Sigmoid colon (tissue), 4 donors: Measurements from ENCODE around the gene FTL.

Experiments used
- CTCF ChIP-seq, 4 experiments: fragments of 450-650 bp in 3 of 4; fragments of 200-600 bp in 1 of 4; IDR thresholded peaks; one replicate each; pipeline ENCODE4 v1.5.1; 2016 to 2019; ENCODE audit warnings: antibody characterized with exemption in 4 of 4, mild to moderate bottlenecking in 3 of 4, moderate library complexity in 2 of 4
- EP300 ChIP-seq, 4 donors: sonication (generic); formaldehyde crosslinking; IDR thresholded peaks; one replicate each; pipeline ENCODE4 v1.6.1; 2017; ENCODE audit warnings: antibody characterized with exemption in 4 of 4
- POLR2A ChIP-seq, 2 donors: fragments of 450-650 bp; IDR thresholded peaks; one replicate each; pipeline ENCODE4 v1.6.1; 2016; ENCODE audit warnings: antibody characterized with exemption in 2 of 2, mild to moderate bottlenecking in 2 of 2, moderate library complexity in 2 of 2
- POLR2AphosphoS5 ChIP-seq, 4 donors: sonication (generic); formaldehyde crosslinking; IDR thresholded peaks; one replicate each; pipeline ENCODE4 v1.6.1; 2017; ENCODE audit warnings: antibody characterized with exemption in 4 of 4

DNA sequence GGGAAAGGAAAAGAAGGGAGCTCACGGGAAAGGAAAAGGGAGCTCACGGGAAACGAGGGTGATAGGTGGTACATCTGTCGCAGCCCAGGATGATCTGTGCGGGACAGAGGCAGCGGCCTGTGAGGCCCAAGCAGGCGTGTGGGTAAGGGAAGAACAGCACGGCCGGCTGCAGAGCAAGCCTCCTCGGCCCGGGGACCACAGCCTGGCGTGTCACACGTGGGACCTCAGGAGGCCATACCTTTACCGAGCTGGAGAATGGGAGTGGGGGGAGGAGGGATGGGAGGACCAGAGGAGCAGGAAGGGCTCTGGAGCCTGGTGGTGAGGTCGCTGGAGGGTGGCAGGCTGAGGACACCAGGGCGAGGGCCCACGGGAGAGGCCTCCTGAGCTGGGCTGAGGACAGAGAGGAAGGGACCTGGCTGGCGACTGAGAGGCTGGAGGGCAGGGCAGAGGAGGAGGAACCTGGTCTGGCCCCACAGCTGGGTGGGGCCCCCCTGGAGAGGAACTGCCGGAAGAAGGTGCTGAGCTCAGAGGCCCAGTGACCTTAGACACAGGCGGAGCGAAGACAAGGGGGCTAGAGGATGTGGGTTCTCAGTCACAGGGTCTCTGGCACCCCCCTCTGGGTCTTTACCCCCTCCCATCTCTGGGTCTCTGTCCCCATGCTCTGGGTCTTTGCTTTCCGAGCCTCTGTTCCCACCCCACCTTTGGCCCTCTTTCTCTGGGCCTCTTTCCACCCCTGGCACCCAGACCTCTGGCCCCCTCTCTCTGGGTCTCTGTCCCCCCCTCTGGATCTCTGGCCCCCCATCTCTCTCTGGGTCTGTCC is 2.9 kb upstream of the FTL start:
- TF ChIP-seq CTCF (IDR thresholded peaks at IDR 0.05) (no peak), POLR2A (IDR thresholded peaks at IDR 0.05) (peak in 1 of 2 donors; percentile 73), EP300 (IDR thresholded peaks at IDR 0.05) (no peak), POLR2AphosphoS5 (IDR thresholded peaks at IDR 0.05) (peak in 3 of 4 donors; percentile 44 to 51 (median 44))
